GM12878 (cell line): ENCODE data around the gene RGS4. TPM values are rescaled to one million over a fixed set of nuclear protein-coding genes. Genes with fewer than 3 reads are reported as not detected.

ENCODE experiments used
- ATAC-seq: fragments of 200-7000 bp; cut with Tn5 transposase; 3 replicates; pipeline ENCODE4 v1.9.1; 2020; ENCODE audit warnings: mild to moderate bottlenecking, moderate library complexity
- BruUV-seq: library from RNA; stranded (reverse); fragments of 400-500 nt; replicated peaks from 2 replicates; lab custom pipeline; 2021; lab: Mats Ljungman, UMichigan
- CTCF ChIA-PET: fragments of 300-600 bp; sonication (Branson Sonifier 250); formaldehyde crosslinking; extraction: SDS; loops from one replicate; lab custom pipeline; 2021; ENCODE audit warnings: inconsistent platforms; lab: Yijun Ruan, JAX
- POLR2A ChIA-PET: fragments of 350-600 bp; formaldehyde crosslinking; extraction: SDS; loops from one replicate; lab custom pipeline; 2021; ENCODE audit warnings: inconsistent platforms; lab: Charles Lee
- RAD21 ChIA-PET: fragments of 300-600 bp; sonication (Branson Sonifier 250); formaldehyde crosslinking; loops from one replicate; lab custom pipeline; 2023; ENCODE audit warnings: antibody characterized with exemption; ENCODE audit not compliant: unreplicated experiment; lab: Charles Lee
- SMC1A ChIA-PET: fragments of 300-600 bp; sonication (Branson Sonifier 250); formaldehyde crosslinking; loops from one replicate; lab custom pipeline; 2023; ENCODE audit not compliant: unreplicated experiment, uncharacterized antibody; lab: Charles Lee
- DNase-seq: peaks from one replicate; pipeline ENCODE4 v3.0.0-alpha.2; 2011; ENCODE audit warnings: low read depth, low spot score
- FAIRE-seq: peaks from 3 replicates; lab custom pipeline; 2011; peaks lifted over from hg19 to GRCh38; lab: Jason Lieb, UNC
- H2AFZ ChIP-seq: 2 replicates; pipeline ENCODE4 v1.6.0; 2011; ENCODE audit warnings: low read depth, low read length, control low read depth; ENCODE audit not compliant: control insufficient read depth
- H3K27ac ChIP-seq: 2 replicates; pipeline ENCODE4 v1.5.1; 2011; ENCODE audit warnings: control low read depth; ENCODE audit not compliant: control insufficient read depth, insufficient read depth
- H3K27me3 ChIP-seq, 2 experiments: replicated peaks in 1 of 2; 2 replicates each; pipeline versions ENCODE4 v1.6.0 to v1.6.1; 2011; ENCODE audit warnings: low read length in 1 of 2; ENCODE audit not compliant: control insufficient read depth in 2 of 2, insufficient read depth in 2 of 2
- H3K36me3 ChIP-seq, 2 experiments: 2 replicates each; pipeline ENCODE4 v1.5.1; 2011; ENCODE audit warnings: low read length in 1 of 2; ENCODE audit not compliant: control insufficient read depth in 2 of 2, insufficient read depth in 2 of 2
- H3K4me1 ChIP-seq: 2 replicates; pipeline ENCODE4 v1.6.1; 2011; ENCODE audit warnings: mild to moderate bottlenecking, low read length, moderate library complexity, mixed read lengths; ENCODE audit not compliant: control insufficient read depth, insufficient read depth
- H3K4me2 ChIP-seq: 2 replicates; pipeline ENCODE4 v1.6.0; 2011; ENCODE audit warnings: control low read depth; ENCODE audit not compliant: control insufficient read depth, insufficient read depth
- H3K4me3 ChIP-seq: fragments of 200-600 bp; sonication (generic); 2 replicates; pipeline ENCODE4 v1.5.1; 2016
- H3K79me2 ChIP-seq: 2 replicates; pipeline ENCODE4 v1.6.0; 2011; ENCODE audit warnings: low read length; ENCODE audit not compliant: control insufficient read depth, insufficient read depth
- H3K9ac ChIP-seq: 2 replicates; pipeline ENCODE4 v1.8.0; 2011; ENCODE audit warnings: low read length, control low read depth, mixed read lengths; ENCODE audit not compliant: control insufficient read depth, insufficient read depth
- H3K9me3 ChIP-seq: replicated peaks from 3 replicates; pipeline ENCODE4 v1.5.1; 2011; ENCODE audit warnings: mild to moderate bottlenecking, low read length; ENCODE audit not compliant: control insufficient read depth, insufficient read depth
- H4K20me1 ChIP-seq: 2 replicates; pipeline ENCODE4 v1.6.0; 2011; ENCODE audit not compliant: control insufficient read depth, insufficient read depth
- IKZF1 ChIP-seq: fragments of 450-650 bp; conservative IDR thresholded peaks from 2 replicates; pipeline ENCODE4 v1.6.1; 2017; ENCODE audit warnings: antibody characterized with exemption, mild to moderate bottlenecking
- IRF3 ChIP-seq: fragments of 450-650 bp; IDR thresholded peaks from 2 replicates; pipeline ENCODE4 v1.6.1; 2014; ENCODE audit warnings: mild to moderate bottlenecking
- KLF5 ChIP-seq: fragments of 450-650 bp; IDR thresholded peaks from 2 replicates; pipeline ENCODE4 v1.6.1; 2014; ENCODE audit warnings: mild to moderate bottlenecking; ENCODE audit not compliant: partially characterized antibody
- PML ChIP-seq: IDR thresholded peaks from 2 replicates; pipeline ENCODE4 v1.6.1; 2012; ENCODE audit warnings: low read length, inconsistent platforms
- SIN3A ChIP-seq: IDR thresholded peaks from 2 replicates; pipeline ENCODE4 v1.6.1; 2012; ENCODE audit warnings: low read depth, low read length, improper control_type of control experiment
- SUPT20H ChIP-seq: IDR thresholded peaks from 2 replicates; pipeline ENCODE4 v1.6.1; 2011; ENCODE audit warnings: low read depth, mild to moderate bottlenecking, low read length, moderate library complexity, borderline replicate concordance; ENCODE audit not compliant: control insufficient read depth
- whole genome bisulfite sequencing: methylation state at CpG from one replicate; pipeline ENCODE4 v1.1.6; 2016; ENCODE audit warnings: low lambda C conversion rate; ENCODE audit not compliant: insufficient replicate concordance, insufficient coverage; ENCODE audit errors: missing lambda C conversion rate; 5-methylcytosine and 5-hydroxymethylcytosine counted together
- in situ Hi-C: fragments of 300-500 bp; cut with MboI; formaldehyde crosslinking; loops from 9 replicates; pipeline ENCODE4 v1.14.3; 2018; ENCODE audit warnings: mixed read lengths
- intact Hi-C: fragments of 100-400 bp; cut with micrococcal nuclease; formaldehyde crosslinking; loops from one replicate; pipeline ENCODE4 v1.14.2; 2022; ENCODE audit not compliant: unreplicated experiment
- polyA plus RNA-seq, 11 experiments: library from polyadenylated mRNA; depleted of rRNA in 4 of 11; unstranded in 6 of 11; stranded (reverse) in 5 of 11; fragments of >200 nt; fragmentation: Nextera tagmentation in 4 of 11; fragmentation: Illumina TruSeq in 1 of 11; extraction: Ambion mirVana in 4 of 11; extraction: Trizol in 1 of 11; gene quantifications; 1 replicate in 1 of 11; 2 replicates in 10 of 11; pipeline versions ENCODE4 v1.2.1 to v1.2.3, GENCODE V29; 2011 to 2016; ENCODE audit warnings: inconsistent platforms in 2 of 11, missing spikeins in 2 of 11, low read depth in 1 of 11
- total RNA-seq, 4 experiments: library from RNA; depleted of rRNA in 3 of 4; stranded (reverse); fragments of >200 nt in 3 of 4; fragmentation: Illumina TruSeq in 1 of 4; extraction: Trizol in 1 of 4; gene quantifications; 2 replicates each; pipeline versions ENCODE4 v1.2.1 to v1.2.3, GENCODE V29; 2013 to 2021
- TF ChIP-seq, protein P1 (sequence below): fragments of 450-650 bp; formaldehyde crosslinking; IDR thresholded peaks from 2 replicates; pipeline ENCODE4 v1.4.0; 2020; ENCODE audit warnings: mild to moderate bottlenecking, moderate library complexity
- TF ChIP-seq, protein P2 (sequence below): fragments of 450-650 bp; IDR thresholded peaks from 2 replicates; pipeline ENCODE4 v1.6.1; 2018; ENCODE audit warnings: mild to moderate bottlenecking, low read depth, moderate library complexity; ENCODE audit not compliant: partially characterized antibody

The RGS4 gene
- total and polyA plus RNA-seq, 10 of the 15 experiments (the other 5 are each of a cell fraction or from before 2014, with no cell fraction given), result 0.05 to 0.14 TPM; not detected in 8

DNA sequence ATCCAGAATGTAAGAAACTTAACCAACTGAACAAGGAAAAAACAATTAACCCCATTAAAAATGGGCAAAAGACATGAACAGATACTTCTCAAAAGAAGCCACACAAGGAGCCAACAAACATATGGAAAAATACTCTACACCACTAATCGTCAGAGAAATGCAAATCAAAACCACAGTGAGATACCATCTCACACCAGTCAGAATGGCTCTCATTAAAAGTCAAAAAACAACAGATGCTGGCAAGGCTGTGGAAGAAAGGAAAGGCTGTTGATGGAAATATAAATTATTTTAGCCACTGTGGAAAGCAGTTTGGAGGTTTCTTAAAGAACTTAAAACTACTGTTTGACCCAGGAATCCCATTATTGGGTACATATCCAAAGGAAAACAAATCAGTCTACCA, 51.2 kb downstream of the RGS4 start (continued):
- TF ChIP-seq, protein P1, sequence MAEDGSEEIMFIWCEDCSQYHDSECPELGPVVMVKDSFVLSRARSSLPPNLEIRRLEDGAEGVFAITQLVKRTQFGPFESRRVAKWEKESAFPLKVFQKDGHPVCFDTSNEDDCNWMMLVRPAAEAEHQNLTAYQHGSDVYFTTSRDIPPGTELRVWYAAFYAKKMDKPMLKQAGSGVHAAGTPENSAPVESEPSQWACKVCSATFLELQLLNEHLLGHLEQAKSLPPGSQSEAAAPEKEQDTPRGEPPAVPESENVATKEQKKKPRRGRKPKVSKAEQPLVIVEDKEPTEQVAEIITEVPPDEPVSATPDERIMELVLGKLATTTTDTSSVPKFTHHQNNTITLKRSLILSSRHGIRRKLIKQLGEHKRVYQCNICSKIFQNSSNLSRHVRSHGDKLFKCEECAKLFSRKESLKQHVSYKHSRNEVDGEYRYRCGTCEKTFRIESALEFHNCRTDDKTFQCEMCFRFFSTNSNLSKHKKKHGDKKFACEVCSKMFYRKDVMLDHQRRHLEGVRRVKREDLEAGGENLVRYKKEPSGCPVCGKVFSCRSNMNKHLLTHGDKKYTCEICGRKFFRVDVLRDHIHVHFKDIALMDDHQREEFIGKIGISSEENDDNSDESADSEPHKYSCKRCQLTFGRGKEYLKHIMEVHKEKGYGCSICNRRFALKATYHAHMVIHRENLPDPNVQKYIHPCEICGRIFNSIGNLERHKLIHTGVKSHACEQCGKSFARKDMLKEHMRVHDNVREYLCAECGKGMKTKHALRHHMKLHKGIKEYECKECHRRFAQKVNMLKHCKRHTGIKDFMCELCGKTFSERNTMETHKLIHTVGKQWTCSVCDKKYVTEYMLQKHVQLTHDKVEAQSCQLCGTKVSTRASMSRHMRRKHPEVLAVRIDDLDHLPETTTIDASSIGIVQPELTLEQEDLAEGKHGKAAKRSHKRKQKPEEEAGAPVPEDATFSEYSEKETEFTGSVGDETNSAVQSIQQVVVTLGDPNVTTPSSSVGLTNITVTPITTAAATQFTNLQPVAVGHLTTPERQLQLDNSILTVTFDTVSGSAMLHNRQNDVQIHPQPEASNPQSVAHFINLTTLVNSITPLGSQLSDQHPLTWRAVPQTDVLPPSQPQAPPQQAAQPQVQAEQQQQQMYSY (CRISPR knock-in tag), result no peak
- no peak for TF ChIP-seq PML
- TF ChIP-seq, all 136 proteins: peak for 0

DNA sequence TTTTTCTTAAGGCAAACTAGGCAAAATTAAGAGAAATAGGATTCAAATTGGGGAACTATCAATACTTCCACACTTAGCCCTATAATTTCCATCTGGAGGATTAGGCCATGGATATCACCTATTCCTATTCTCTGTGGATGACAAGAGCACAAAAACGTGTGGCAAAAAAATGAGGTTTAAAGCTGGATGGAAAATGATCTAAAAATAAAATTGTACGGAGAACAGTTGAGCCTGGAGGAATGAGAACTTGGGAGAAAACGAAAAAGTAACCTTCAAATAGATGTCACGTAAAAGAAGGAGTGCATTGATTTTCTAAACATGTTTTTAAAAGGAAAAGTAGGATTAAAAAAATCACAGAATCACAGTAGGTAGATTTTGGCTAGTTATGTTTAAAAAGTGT, 55.7 kb downstream of the RGS4 start:
- Histone ChIP-seq H3K4me2 (no peak overlapping the region), H3K27me3 (peaks cover 0 to 6% of the 10 kb centered on the region in 2 experiments; a peak in 2 of 4 replicates), H3K9ac (no peak overlapping the region), H4K20me1 (no peaks in the 10 kb centered on the region), H3K4me1 (no peaks in the 10 kb centered on the region), H3K27ac (no peak overlapping the region), H3K9me3 (no peaks in the 10 kb centered on the region), H3K36me3 (no peaks in the 10 kb centered on the region), H2AFZ (no peak overlapping the region), H3K4me3 (no peak overlapping the region), H3K79me2 (no peaks in the 10 kb centered on the region)
- 21% methylated on average over 4 of the region's 4 CpGs for WGBS
- SMC1A ChIA-PET, result no interaction called here
- DNase-seq, result no peak
- intact Hi-C loops, result no loop called here
- FAIRE-seq, result no peak
- BruUV-seq, result no TSS peak
- in situ Hi-C loops, result no loop called here
- CTCF ChIA-PET, result no interaction called here
- POLR2A ChIA-PET, result no interaction called here
- RAD21 ChIA-PET, result no interaction called here
- no peak for ATAC-seq
- TF ChIP-seq, protein P1 (CRISPR knock-in tag), result no peak
- TF ChIP-seq IKZF1 (no peak), IRF3 (no peak), SUPT20H (no peak), SIN3A (no peak), KLF5 (no peak)
- TF ChIP-seq, protein P2, sequence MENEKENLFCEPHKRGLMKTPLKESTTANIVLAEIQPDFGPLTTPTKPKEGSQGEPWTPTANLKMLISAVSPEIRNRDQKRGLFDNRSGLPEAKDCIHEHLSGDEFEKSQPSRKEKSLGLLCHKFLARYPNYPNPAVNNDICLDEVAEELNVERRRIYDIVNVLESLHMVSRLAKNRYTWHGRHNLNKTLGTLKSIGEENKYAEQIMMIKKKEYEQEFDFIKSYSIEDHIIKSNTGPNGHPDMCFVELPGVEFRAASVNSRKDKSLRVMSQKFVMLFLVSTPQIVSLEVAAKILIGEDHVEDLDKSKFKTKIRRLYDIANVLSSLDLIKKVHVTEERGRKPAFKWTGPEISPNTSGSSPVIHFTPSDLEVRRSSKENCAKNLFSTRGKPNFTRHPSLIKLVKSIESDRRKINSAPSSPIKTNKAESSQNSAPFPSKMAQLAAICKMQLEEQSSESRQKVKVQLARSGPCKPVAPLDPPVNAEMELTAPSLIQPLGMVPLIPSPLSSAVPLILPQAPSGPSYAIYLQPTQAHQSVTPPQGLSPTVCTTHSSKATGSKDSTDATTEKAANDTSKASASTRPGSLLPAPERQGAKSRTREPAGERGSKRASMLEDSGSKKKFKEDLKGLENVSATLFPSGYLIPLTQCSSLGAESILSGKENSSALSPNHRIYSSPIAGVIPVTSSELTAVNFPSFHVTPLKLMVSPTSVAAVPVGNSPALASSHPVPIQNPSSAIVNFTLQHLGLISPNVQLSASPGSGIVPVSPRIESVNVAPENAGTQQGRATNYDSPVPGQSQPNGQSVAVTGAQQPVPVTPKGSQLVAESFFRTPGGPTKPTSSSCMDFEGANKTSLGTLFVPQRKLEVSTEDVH, result no peak
